IMR-90 (cell line): ENCODE data around the gene CASP9. TPM values are rescaled to one million over a fixed set of nuclear protein-coding genes. Genes with fewer than 3 reads are reported as not detected.

Source experiments
- ATAC-seq: fragments of 200-7000 bp; cut with Tn5 transposase; 2 replicates; pipeline ENCODE4 v1.9.1; 2020; ENCODE audit warnings: low read depth, mild to moderate bottlenecking, moderate library complexity
- BruUV-seq: library from RNA; stranded (reverse); fragments of 400-500 nt; replicated peaks from 2 replicates; lab custom pipeline; 2021; lab: Mats Ljungman, UMichigan
- CTCF ChIA-PET: fragments of 300-600 bp; formaldehyde crosslinking; extraction: SDS; loops from one replicate; lab custom pipeline; 2021; ENCODE audit warnings: antibody characterized with exemption; lab: Yijun Ruan, JAX
- POLR2A ChIA-PET: fragments of 300-600 bp; sonication (Branson Sonifier 250); formaldehyde crosslinking; loops from one replicate; lab custom pipeline; 2022; ENCODE audit warnings: antibody characterized with exemption; ENCODE audit not compliant: unreplicated experiment; lab: Charles Lee
- DNase-seq: peaks from one replicate; pipeline ENCODE4 v3.0.0; 2013
- H2AFZ ChIP-seq: replicated peaks from 2 replicates; pipeline ENCODE3; 2013; ENCODE audit warnings: low read length, mild to moderate bottlenecking; ENCODE audit not compliant: poor library complexity
- H2AK5ac ChIP-seq: 2 replicates; pipeline ENCODE4 v1.6.1; 2013; ENCODE audit warnings: low read depth, low read length, inconsistent platforms
- H2AK9ac ChIP-seq: replicated peaks from 2 replicates; pipeline ENCODE3; 2013; ENCODE audit warnings: mild to moderate bottlenecking, low read depth, low read length, moderate library complexity; ENCODE audit not compliant: poor library complexity
- H2BK120ac ChIP-seq: 2 replicates; pipeline ENCODE4 v1.6.1; 2013; ENCODE audit warnings: low read depth, low read length, inconsistent platforms
- H2BK15ac ChIP-seq: 3 replicates; pipeline ENCODE4 v1.6.1; 2013; ENCODE audit warnings: low read depth, low read length, inconsistent platforms
- H2BK20ac ChIP-seq: 2 replicates; pipeline ENCODE4 v1.6.1; 2013; ENCODE audit warnings: low read depth, mild to moderate bottlenecking, inconsistent platforms, low read length, moderate library complexity
- H2BK5ac ChIP-seq: 2 replicates; pipeline ENCODE4 v1.6.1; 2013; ENCODE audit warnings: mild to moderate bottlenecking, low read depth, low read length, inconsistent platforms; ENCODE audit not compliant: poor library complexity, severe bottlenecking
- H3K14ac ChIP-seq: replicated peaks from 2 replicates; pipeline ENCODE4 v1.6.1; 2013; ENCODE audit warnings: low read depth, low read length, inconsistent platforms
- H3K18ac ChIP-seq: 2 replicates; pipeline ENCODE4 v1.6.1; 2013; ENCODE audit warnings: low read depth, low read length, control low read depth
- H3K23ac ChIP-seq: 2 replicates; pipeline ENCODE4 v1.6.1; 2013; ENCODE audit warnings: low read depth, low read length, inconsistent platforms
- H3K27ac ChIP-seq: 2 replicates; pipeline ENCODE4 v1.5.1; 2013; ENCODE audit warnings: mild to moderate bottlenecking, control low read depth, low read length; ENCODE audit not compliant: insufficient read depth
- H3K27me3 ChIP-seq: 2 replicates; pipeline ENCODE4 v1.6.1; 2013; ENCODE audit warnings: low read length; ENCODE audit not compliant: control insufficient read depth, insufficient read depth
- H3K36me3 ChIP-seq: 2 replicates; pipeline ENCODE4 v1.6.1; 2013; ENCODE audit warnings: low read length, mixed read lengths; ENCODE audit not compliant: control insufficient read depth, insufficient read depth
- H3K4ac ChIP-seq: 2 replicates; pipeline ENCODE4 v1.6.1; 2013; ENCODE audit warnings: low read depth, low read length, inconsistent platforms
- H3K4me1 ChIP-seq: 2 replicates; pipeline ENCODE4 v1.6.1; 2013; ENCODE audit warnings: low read length, mixed read lengths; ENCODE audit not compliant: control insufficient read depth, insufficient read depth
- H3K4me2 ChIP-seq: 2 replicates; pipeline ENCODE4 v1.6.1; 2013; ENCODE audit warnings: low read depth, mild to moderate bottlenecking, control low read depth, low read length, moderate library complexity
- H3K4me3 ChIP-seq: 2 replicates; pipeline ENCODE4 v1.5.1; 2013; ENCODE audit warnings: low read depth, mild to moderate bottlenecking, control low read depth, low read length, moderate library complexity; ENCODE audit not compliant: insufficient read depth
- H3K56ac ChIP-seq: 2 replicates; pipeline ENCODE4 v1.6.1; 2013; ENCODE audit warnings: low read length, inconsistent platforms; ENCODE audit not compliant: insufficient read depth; ENCODE audit errors: extremely low read depth
- H3K79me1 ChIP-seq, 2 experiments: 2 replicates each; pipeline ENCODE4 v1.6.1; 2013; ENCODE audit warnings: low read length in 2 of 2, inconsistent platforms in 1 of 2, low read depth in 1 of 2
- H3K9ac ChIP-seq: 2 replicates; pipeline ENCODE4 v1.6.1; 2013; ENCODE audit warnings: low read depth, low read length, control low read depth
- H3K9me1 ChIP-seq: 2 replicates; pipeline ENCODE4 v1.6.1; 2013; ENCODE audit warnings: low read length, inconsistent platforms; ENCODE audit not compliant: insufficient read depth
- H3K9me3 ChIP-seq: 2 replicates; pipeline ENCODE4 v1.6.1; 2013; ENCODE audit warnings: low read length; ENCODE audit not compliant: control insufficient read depth, insufficient read depth
- H4K20me1 ChIP-seq: 2 replicates; pipeline ENCODE4 v1.6.1; 2013; ENCODE audit warnings: low read length, inconsistent platforms; ENCODE audit not compliant: insufficient read depth
- H4K5ac ChIP-seq: 2 replicates; pipeline ENCODE4 v1.6.1; 2013; ENCODE audit warnings: mild to moderate bottlenecking, low read depth, low read length, control low read depth
- H4K8ac ChIP-seq, 2 experiments: 2 replicates each; pipeline ENCODE4 v1.6.1; 2013; ENCODE audit warnings: low read depth in 2 of 2, low read length in 2 of 2, control low read depth in 1 of 2, inconsistent platforms in 1 of 2
- H4K91ac ChIP-seq: 2 replicates; pipeline ENCODE4 v1.6.1; 2013; ENCODE audit warnings: low read depth, low read length, inconsistent platforms; ENCODE audit not compliant: insufficient read depth
- FOS ChIP-seq: fragments of 150-350 bp; IDR thresholded peaks from 2 replicates; pipeline ENCODE4 v1.6.1; 2016; ENCODE audit warnings: low read depth, low read length
- MXI1 ChIP-seq: IDR thresholded peaks from 2 replicates; pipeline ENCODE4 v1.6.1; 2012; ENCODE audit warnings: low read depth, mild to moderate bottlenecking, low read length, moderate library complexity, borderline replicate concordance
- RAD21 ChIP-seq: IDR thresholded peaks from 2 replicates; pipeline ENCODE4 v1.6.1; 2012; ENCODE audit warnings: low read length, improper control_type of control experiment
- WGBS, 2 experiments: methylation state at CpG; one replicate each; pipeline versions ENCODE4 v1.1.5 to v1.1.7; 2013; ENCODE audit warnings: missing lambda C conversion rate in 2 of 2; ENCODE audit not compliant: insufficient read length in 1 of 2; ENCODE audit errors: extremely low coverage in 2 of 2; 5-methylcytosine and 5-hydroxymethylcytosine counted together
- dilution Hi-C: fragments of 300-500 bp; cut with HindIII; formaldehyde crosslinking; loops from one replicate; pipeline ENCODE4 v1.14.3; 2018; ENCODE audit warnings: low sequenced_read_pairs; ENCODE audit not compliant: unreplicated experiment
- in situ Hi-C: fragments of 300-500 bp; cut with MboI; formaldehyde crosslinking; loops from 3 replicates; pipeline ENCODE4 v1.14.3; 2019; ENCODE audit warnings: low sequenced_read_pairs, inconsistent platforms, mixed read lengths
- intact Hi-C: fragments of 100-400 bp; cut with micrococcal nuclease; formaldehyde crosslinking; loops from 2 replicates; pipeline ENCODE4 v1.10.0; 2022
- polyA plus RNA-seq, 3 experiments: library from polyadenylated mRNA; depleted of rRNA; stranded (reverse); fragments of >200 nt; gene quantifications; 2 replicates each; pipeline ENCODE4 v1.2.3, GENCODE V29; 2012; ENCODE audit warnings: low replicate concordance in 1 of 3
- total RNA-seq: library from RNA; depleted of rRNA; stranded (reverse); fragments of >200 nt; gene quantifications from 2 replicates; pipeline ENCODE4 v1.2.3, GENCODE V29; 2012

CASP9 gene
- total and polyA plus RNA-seq, 2 of the 4 experiments (the other 2 are of a cell fraction) = 7.0 to 8.3 TPM

GRCh38 chr1:15456313-15456954, 67.6 kb downstream of the CASP9 start, which contains the start of gene CELA2A:
Gene CELA2A, plus strand, starts transcription at chr1:15456732. Its CDS starts 22 bp downstream, at chr1:15456754.
- no peak within 1 kb of the TSS for H2BK5ac ChIP-seq
- no peak within 1 kb of the TSS for H3K4me2 ChIP-seq
- no peaks in the 10 kb centered on the region for H3K36me3 ChIP-seq
- no peaks in the 10 kb centered on the region for H4K20me1 ChIP-seq
- H3K14ac ChIP-seq = no peak within 1 kb of the TSS
- no peak within 1 kb of the TSS for H2AK9ac ChIP-seq
- no CpG with 5 or more reads among the region's 8 CpGs for WGBS, 2 experiments
- no peak within 1 kb of the TSS for H2BK20ac ChIP-seq
- H3K27me3 ChIP-seq = no peaks in the 10 kb centered on the region
- H2BK120ac ChIP-seq = no peak within 1 kb of the TSS
- ChIA-PET CTCF (no interaction called here), POLR2A (no interaction called here)
- H4K8ac ChIP-seq = no peak within 1 kb of the TSS
- H3K9me3 ChIP-seq = no peaks in the 10 kb centered on the region
- intact Hi-C loops (no loop called here), in situ Hi-C loops (no loop called here), dilution Hi-C loops (no loop called here)
- no peak within 1 kb of the TSS for H2BK15ac ChIP-seq
- no peak within 1 kb of the TSS for H3K4me3 ChIP-seq
- H3K79me1 ChIP-seq = no peaks in the 10 kb centered on the region
- H3K56ac ChIP-seq = no peak within 1 kb of the TSS
- no peak within 1 kb of the TSS for H2AFZ ChIP-seq
- H3K9ac ChIP-seq = no peak within 1 kb of the TSS
- no peak within 1 kb of the TSS for H3K18ac ChIP-seq
- no peak within 1 kb of the TSS for H3K4ac ChIP-seq
- H3K9me1 ChIP-seq = no peaks in the 10 kb centered on the region
- 0 out of 2 replicates have a peak, but pooled peaks cover 4% of the 10 kb centered on the region for H3K4me1 ChIP-seq
- DNase-seq (no peak), ATAC-seq (no peak)
- no peak within 1 kb of the TSS for H4K5ac ChIP-seq
- no peak within 1 kb of the TSS for H3K27ac ChIP-seq
- H2AK5ac ChIP-seq = no peak within 1 kb of the TSS
- H3K23ac ChIP-seq = no peak within 1 kb of the TSS
- H4K91ac ChIP-seq = no peak within 1 kb of the TSS
- TF ChIP-seq RAD21 = no peak
- no peak for TF ChIP-seq FOS
- no peak for TF ChIP-seq MXI1
- BruUV-seq = no TSS peak
